ENCODE data around the gene HOXD12. TPM values are rescaled to one million over a fixed set of nuclear protein-coding genes. Genes with fewer than 3 reads are reported as not detected.
A peak's percentile ranks its signal among the peaks of the same experiment; 100 is the strongest.

HOXD12 gene
- total RNA-seq, 4 donors from 2014 or later: not detected

DNA sequence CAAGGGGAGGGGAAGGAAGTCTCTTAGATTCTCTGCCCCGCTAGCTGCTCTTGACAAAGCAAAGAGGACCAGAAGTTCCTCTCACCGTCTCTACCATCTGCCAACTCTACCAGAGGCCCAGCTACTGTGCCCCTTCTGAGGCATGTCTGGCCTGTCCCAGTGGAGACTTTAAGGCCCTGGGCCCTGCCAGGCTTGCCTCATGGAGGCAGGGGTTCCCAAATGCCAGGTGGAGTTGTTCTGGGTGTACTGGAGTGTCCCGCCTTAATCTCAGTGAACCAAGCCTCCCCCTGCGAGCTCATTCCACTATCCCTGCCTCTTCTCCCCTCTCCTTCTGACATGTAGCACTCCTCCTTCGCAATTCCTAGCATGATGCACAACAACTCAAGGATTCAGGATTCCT is 2.2 kb downstream of the HOXD12 start:
- no peak overlapping the region for H3K4me3 ChIP-seq
- H3K4me1 ChIP-seq: peaks cover 0 to 67% (median 14%) of the 10 kb centered on the region in 4 donors
- H3K36me3 ChIP-seq: no peaks in the 10 kb centered on the region
- no peaks in the 10 kb centered on the region for H3K9me3 ChIP-seq
- no peak for DNase-seq (ENCODE audit: low spot score in 2 of 2)
- H3K27ac ChIP-seq: no peak overlapping the region
- WGBS, 2 donors: 52 to 58% methylated on average over 4 to 5 of the region's 5 CpGs
- TF ChIP-seq POLR2A (IDR thresholded peaks at IDR 0.05) (no peak), CTCF (IDR thresholded peaks at IDR 0.05) (no peak), EP300 (IDR thresholded peaks at IDR 0.05) (no peak)
- peaks cover 7 to 100% of the 10 kb centered on the region in 2 donors for H3K27me3 ChIP-seq

DNA sequence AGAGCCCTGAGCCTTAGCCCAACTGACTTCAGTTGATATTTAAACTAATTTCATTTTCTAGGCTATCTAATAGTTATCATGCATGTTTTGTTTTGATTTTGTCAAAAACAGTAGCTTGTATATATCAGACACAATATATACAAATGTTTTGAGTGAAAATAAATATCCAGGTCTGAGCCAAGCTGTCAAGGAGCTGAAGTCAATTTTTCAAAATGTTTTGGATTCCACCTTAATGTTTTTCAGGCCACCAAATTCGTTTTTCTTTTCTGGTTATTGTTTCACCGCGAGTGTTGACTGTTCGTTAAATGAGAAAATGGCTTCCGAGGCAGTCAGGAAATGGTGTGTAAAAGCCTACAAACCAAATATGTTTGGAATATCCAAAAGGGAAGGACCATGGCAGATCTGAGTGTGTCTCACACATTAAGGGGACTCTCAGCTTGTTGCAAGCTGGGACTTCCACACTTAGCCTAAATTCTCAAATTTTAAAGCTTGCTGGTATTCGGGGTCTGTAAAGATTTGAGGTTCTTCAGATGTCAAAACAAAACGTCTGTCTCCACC is 2.8 kb downstream of the HOXD12 start:
- peaks cover 0 to 67% (median 14%) of the 10 kb centered on the region in 4 donors for H3K4me1 ChIP-seq
- no peak overlapping the region for H3K4me3 ChIP-seq
- no peak overlapping the region for H3K27ac ChIP-seq
- H3K9me3 ChIP-seq: no peaks in the 10 kb centered on the region
- TF ChIP-seq EP300 (IDR thresholded peaks at IDR 0.05) (no peak), CTCF (IDR thresholded peaks at IDR 0.05) (no peak), POLR2A (IDR thresholded peaks at IDR 0.05) (no peak)
- H3K36me3 ChIP-seq: no peaks in the 10 kb centered on the region
- 38 to 43% methylated on average over 7 of the region's 7 CpGs for WGBS, 2 donors
- H3K27me3 ChIP-seq: peaks cover 5 to 100% of the 10 kb centered on the region in 2 donors
- no peak for DNase-seq (ENCODE audit: low spot score in 2 of 2)

- no peak overlapping the region for H3K27ac ChIP-seq
- no peak for TF ChIP-seq POLR2A (IDR thresholded peaks at IDR 0.05)
- TF ChIP-seq CTCF (IDR thresholded peaks at IDR 0.05): no peak
- TF ChIP-seq EP300 (IDR thresholded peaks at IDR 0.05): no peak
- 41 to 50% methylated on average over 7 of the region's 7 CpGs for WGBS, 2 donors
- no peak for DNase-seq (ENCODE audit: low spot score in 2 of 2)
- no peak overlapping the region for H3K4me3 ChIP-seq
- H3K36me3 ChIP-seq: no peaks in the 10 kb centered on the region
- no peaks in the 10 kb centered on the region for H3K9me3 ChIP-seq
- H3K4me1 ChIP-seq: peaks cover 0 to 65% (median 12%) of the 10 kb centered on the region in 4 donors
- peaks cover 5 to 97% of the 10 kb centered on the region in 2 donors for H3K27me3 ChIP-seq
Observed at GRCh38 chr2:176103194-176103593, 3.6 kb downstream of the HOXD12 start.

GRCh38 chr2:176103742-176104315 is 4.2 kb downstream of the HOXD12 start:
- peak in 1 of 2 donors; percentile 41 for TF ChIP-seq EP300 (IDR thresholded peaks at IDR 0.05)
- TF ChIP-seq POLR2A (IDR thresholded peaks at IDR 0.05): no peak
- 18 to 21% methylated on average over 17 of the region's 17 CpGs for WGBS, 2 donors
- DNase-seq (ENCODE audit: low spot score in 2 of 2): no peak
- H3K27ac ChIP-seq: no peak overlapping the region
- no peaks in the 10 kb centered on the region for H3K36me3 ChIP-seq
- H3K9me3 ChIP-seq: no peaks in the 10 kb centered on the region
- H3K4me3 ChIP-seq: no peak overlapping the region
- peaks cover 0 to 65% (median 14%) of the 10 kb centered on the region in 4 donors for H3K4me1 ChIP-seq
- peaks cover 5 to 97% of the 10 kb centered on the region in 2 donors for H3K27me3 ChIP-seq

DNA sequence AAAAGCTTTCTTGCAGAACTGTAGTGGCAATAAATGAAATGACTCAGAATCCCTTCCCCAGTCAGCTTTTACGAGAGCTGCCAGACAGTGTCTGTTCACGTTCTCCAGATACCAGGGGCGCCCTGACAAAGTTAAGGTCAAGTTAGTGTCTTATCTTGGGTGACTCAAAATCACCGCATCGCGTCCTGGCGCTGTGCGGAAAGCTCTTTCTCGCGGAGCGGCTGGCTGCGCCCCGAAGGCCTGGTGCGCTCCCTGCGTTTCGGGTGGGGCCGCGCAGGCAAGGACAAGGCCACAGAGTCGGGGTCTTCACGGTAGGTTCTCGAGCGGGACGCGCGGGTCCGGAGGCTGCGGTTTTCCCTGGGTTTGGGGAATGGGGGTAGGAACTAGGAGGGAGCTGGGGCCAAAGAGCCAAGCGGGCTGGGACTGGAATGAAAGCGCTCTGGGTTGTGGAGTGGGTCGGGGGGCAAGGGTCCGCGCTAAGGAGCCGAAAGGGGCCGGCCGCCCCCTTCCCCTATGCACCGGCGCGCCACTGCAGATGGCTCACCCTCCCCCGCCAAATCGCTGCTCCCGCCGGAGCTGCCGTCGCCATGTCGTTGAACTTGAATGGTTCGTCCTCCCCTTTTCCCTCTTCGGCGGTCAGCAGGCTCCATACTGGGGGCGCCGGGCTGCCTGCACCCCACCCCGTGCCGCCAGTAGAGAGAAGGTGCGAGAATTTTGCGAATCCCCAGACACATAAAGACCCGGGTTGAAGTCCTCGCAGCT is 4.9 kb downstream of the HOXD12 start:
- TF ChIP-seq EP300 (IDR thresholded peaks at IDR 0.05): peak in 1 of 2 donors; percentile 2
- no peak for TF ChIP-seq CTCF (IDR thresholded peaks at IDR 0.05)
- no peaks in the 10 kb centered on the region for H3K36me3 ChIP-seq
- no peaks in the 10 kb centered on the region for H3K9me3 ChIP-seq
- peaks cover 0 to 64% (median 14%) of the 10 kb centered on the region in 4 donors for H3K4me1 ChIP-seq
- H3K27ac ChIP-seq: no peak overlapping the region
- H3K4me3 ChIP-seq: peak overlapping the region in 1 of 4 donors; percentile 8
- WGBS, 2 donors: 5 to 7% methylated on average over 32 to 48 of the region's 56 CpGs
- no peak for DNase-seq (ENCODE audit: low spot score in 2 of 2)
- H3K27me3 ChIP-seq: peaks cover 5 to 97% of the 10 kb centered on the region in 2 donors
